Right cardiac atrium (tissue), 5 donors: Measurements from ENCODE around the gene DLG2. TPM values are rescaled to one million over a fixed set of nuclear protein-coding genes. Genes with fewer than 3 reads are reported as not detected.
A peak's percentile ranks its signal among the peaks of the same experiment; 100 is the strongest.

Source experiments
- ATAC-seq, 2 donors: fragments of 200-7000 bp; cut with Tn5 transposase; one replicate each; pipeline versions ENCODE4 v1.8.0 to v1.9.1; 2020; ENCODE audit warnings: moderate library complexity in 2 of 2, mild to moderate bottlenecking in 1 of 2
- DNase-seq, 3 donors: peaks; one replicate each; pipeline ENCODE4 v3.0.0-alpha.2; 2020
- H3K27ac ChIP-seq: one replicate; pipeline ENCODE4 v1.5.1; 2013; ENCODE audit warnings: mild to moderate bottlenecking, low read length, control low read depth, moderate library complexity
- H3K27me3 ChIP-seq: one replicate; pipeline ENCODE4 v1.6.1; 2013; ENCODE audit not compliant: control insufficient read depth, insufficient read depth
- H3K4me1 ChIP-seq: one replicate; pipeline ENCODE4 v1.6.1; 2013; ENCODE audit warnings: low read length; ENCODE audit not compliant: control insufficient read depth, insufficient read depth
- H3K4me3 ChIP-seq: one replicate; pipeline ENCODE4 v1.5.1; 2013; ENCODE audit warnings: low read length, control low read depth
- H3K9me3 ChIP-seq: one replicate; pipeline ENCODE4 v1.6.1; 2013; ENCODE audit warnings: low read length; ENCODE audit not compliant: control insufficient read depth
- WGBS: extraction: QIAGEN DNeasy Blood & Tissue Kit; methylation state at CpG from one replicate; pipeline ENCODE4 v1.1.7; 2013; 5-methylcytosine and 5-hydroxymethylcytosine counted together
- intact Hi-C, 4 donors: fragments of 100-400 bp; cut with DNase I; formaldehyde crosslinking; loops; one replicate each; pipeline versions ENCODE4 v1.11.0 to v1.14.0; 2022 to 2023
- polyA plus RNA-seq: library from polyadenylated mRNA; stranded (reverse); fragments of 200-250 nt; gene quantifications from one replicate; pipeline ENCODE4 v1.2.3, GENCODE V29; 2013
- total RNA-seq, 4 donors: library from RNA; stranded (reverse); fragmentation: NEBNext Ultra II Directional; extraction: Animal tissue kit (Norgen Biotek cat#: 25700); gene quantifications; one replicate each; pipeline ENCODE4 v1.2.1, GENCODE V29; 2021
- donor health status: healthy with polysubstance abuse.
- donor health status: DM: no; HTN: yes; CAD: no.
- donor health status: DM: no; HTN: no; CAD: no.
- donor health status: DM: no; HTN: yes; CAD: no; lungs with severe emphysema.
- donor health status: DM: yes; HTN: yes; CAD: no.

Gene DLG2
- total and polyA plus RNA-seq, 5 donors, result 2.3 to 10.5 (median 9.4) TPM

GRCh38 chr11:83655976-83656375 is 1971.2 kb downstream of the DLG2 start:
- Histone ChIP-seq H3K4me1 (no peaks in the 10 kb centered on the region), H3K4me3 (no peak overlapping the region), H3K9me3 (no peaks in the 10 kb centered on the region), H3K27ac (no peak overlapping the region), H3K27me3 (no peaks in the 10 kb centered on the region)
- 94% methylated on average over 3 of the region's 3 CpGs for whole genome bisulfite sequencing
- DNase-seq (no peak), ATAC-seq (no peak)
- intact Hi-C loops, result no loop called here

- Histone ChIP-seq H3K27me3 (no peaks in the 10 kb centered on the region), H3K9me3 (no peaks in the 10 kb centered on the region), H3K4me3 (no peak overlapping the region), H3K27ac (no peak overlapping the region), H3K4me1 (no peaks in the 10 kb centered on the region)
- DNase-seq, result no peak
- 77% methylated on average over 1 of the region's 1 CpG for WGBS
- no peak for ATAC-seq
- intact Hi-C loops, result no loop called here
Measured at GRCh38 chr11:83649528-83649855, 1977.7 kb downstream of the DLG2 start.

- Histone ChIP-seq H3K27ac (no peak overlapping the region), H3K4me3 (no peak overlapping the region), H3K9me3 (no peaks in the 10 kb centered on the region), H3K4me1 (no peaks in the 10 kb centered on the region), H3K27me3 (no peaks in the 10 kb centered on the region)
- no peak for ATAC-seq
- intact Hi-C loops, result no loop called here
- 82% methylated on average over 2 of the region's 2 CpGs for WGBS
- DNase-seq, result no peak
Measured at GRCh38 chr11:83648610-83649527, 1978.3 kb downstream of the DLG2 start.

- DNase-seq (no peak), ATAC-seq (no peak)
- intact Hi-C loops, result no loop called here
- Histone ChIP-seq H3K4me1 (no peaks in the 10 kb centered on the region), H3K9me3 (no peaks in the 10 kb centered on the region), H3K4me3 (no peak overlapping the region), H3K27me3 (no peaks in the 10 kb centered on the region), H3K27ac (no peak overlapping the region)
- WGBS, result 80% methylated on average over 3 of the region's 3 CpGs
Measured at GRCh38 chr11:83645561-83645960, 1981.6 kb downstream of the DLG2 start.

- Histone ChIP-seq H3K27ac (no peak overlapping the region), H3K27me3 (no peaks in the 10 kb centered on the region), H3K4me3 (no peak overlapping the region), H3K4me1 (no peaks in the 10 kb centered on the region), H3K9me3 (no peaks in the 10 kb centered on the region)
- DNase-seq, result no peak
- 84% methylated on average over 1 of the region's 1 CpG for WGBS
- intact Hi-C loops, result no loop called here
- no peak for ATAC-seq
Measured at GRCh38 chr11:83643115-83643514, 1984.0 kb downstream of the DLG2 start.

GRCh38 chr11:83642500-83642899 is 1984.6 kb downstream of the DLG2 start:
- ATAC-seq (no peak), DNase-seq (no peak)
- H3K4me3 ChIP-seq, result no peak overlapping the region
- no peak overlapping the region for H3K27ac ChIP-seq
- no peaks in the 10 kb centered on the region for H3K4me1 ChIP-seq
- intact Hi-C loops, result no loop called here
- no peaks in the 10 kb centered on the region for H3K9me3 ChIP-seq
- H3K27me3 ChIP-seq, result no peaks in the 10 kb centered on the region

- DNase-seq, result peak; percentile 40 to 57 (median 50)
- Histone ChIP-seq H3K27me3 (no peaks in the 10 kb centered on the region), H3K9me3 (no peaks in the 10 kb centered on the region), H3K4me3 (no peak overlapping the region), H3K27ac (peak overlapping the region; percentile 71), H3K4me1 (no peaks in the 10 kb centered on the region)
- intact Hi-C loops, result no loop called here
- 13% methylated on average over 7 of the region's 7 CpGs for WGBS
- ATAC-seq, result peak; percentile 92 to 94
Measured at GRCh38 chr11:83641511-83641910, 1985.6 kb downstream of the DLG2 start.

- no peak for DNase-seq
- no peak for ATAC-seq
- Histone ChIP-seq H3K4me3 (no peak overlapping the region), H3K27me3 (no peaks in the 10 kb centered on the region), H3K9me3 (no peaks in the 10 kb centered on the region), H3K27ac (no peak overlapping the region), H3K4me1 (no peaks in the 10 kb centered on the region)
- 81% methylated on average over 5 of the region's 5 CpGs for WGBS
- intact Hi-C loops, result no loop called here
Measured at GRCh38 chr11:83639995-83640758, 1987.0 kb downstream of the DLG2 start.

GRCh38 chr11:83635166-83635565 is 1992.0 kb downstream of the DLG2 start:
- ATAC-seq, result no peak
- H3K4me3 ChIP-seq, result no peak overlapping the region

GRCh38 chr11:83630211-83630610 is 1996.9 kb downstream of the DLG2 start:
- 93% methylated on average over 1 of the region's 1 CpG for whole genome bisulfite sequencing
- Histone ChIP-seq H3K9me3 (no peaks in the 10 kb centered on the region), H3K27ac (no peak overlapping the region), H3K27me3 (no peaks in the 10 kb centered on the region), H3K4me1 (no peaks in the 10 kb centered on the region), H3K4me3 (no peak overlapping the region)
- no peak for ATAC-seq
- DNase-seq, result no peak
- intact Hi-C loops, result no loop called here

More at GRCh38 chr11:83635166-83635565, 1992.0 kb downstream of the DLG2 start:
- H3K27ac ChIP-seq, result no peak overlapping the region
- 90% methylated on average over 3 of the region's 3 CpGs for WGBS
- no peaks in the 10 kb centered on the region for H3K4me1 ChIP-seq
- intact Hi-C loops, result no loop called here
- DNase-seq, result no peak
- H3K9me3 ChIP-seq, result no peaks in the 10 kb centered on the region
- H3K27me3 ChIP-seq, result no peaks in the 10 kb centered on the region

- intact Hi-C loops, result no loop called here
Measured at GRCh38 chr11:83629775-83630174, 1997.4 kb downstream of the DLG2 start.

More at GRCh38 chr11:83629775-83630174, 1997.4 kb downstream of the DLG2 start:
- no peak overlapping the region for H3K27ac ChIP-seq
- DNase-seq, result no peak
- WGBS, result 48% methylated on average over 2 of the region's 2 CpGs
- H3K4me1 ChIP-seq, result no peaks in the 10 kb centered on the region
- H3K4me3 ChIP-seq, result no peak overlapping the region
- H3K9me3 ChIP-seq, result no peaks in the 10 kb centered on the region
- H3K27me3 ChIP-seq, result no peaks in the 10 kb centered on the region
- ATAC-seq, result no peak
